AG10803 (cell line): ENCODE results near the gene LCN15.

Source experiments
- DNase-seq: peaks from one replicate; pipeline ENCODE4 v3.0.0; 2010; ENCODE audit warnings: low read depth
- H3K4me3 ChIP-seq: 2 replicates; pipeline ENCODE4 v1.5.1; 2011; ENCODE audit warnings: mild to moderate bottlenecking, low read length, control low read depth
- TF ChIP-seq, protein P1 (sequence below): conservative IDR thresholded peaks from 2 replicates; pipeline ENCODE4 v1.5.1; 2011; ENCODE audit warnings: mild to moderate bottlenecking, low read length, control low read depth, inconsistent platforms

Gene LCN15

DNA sequence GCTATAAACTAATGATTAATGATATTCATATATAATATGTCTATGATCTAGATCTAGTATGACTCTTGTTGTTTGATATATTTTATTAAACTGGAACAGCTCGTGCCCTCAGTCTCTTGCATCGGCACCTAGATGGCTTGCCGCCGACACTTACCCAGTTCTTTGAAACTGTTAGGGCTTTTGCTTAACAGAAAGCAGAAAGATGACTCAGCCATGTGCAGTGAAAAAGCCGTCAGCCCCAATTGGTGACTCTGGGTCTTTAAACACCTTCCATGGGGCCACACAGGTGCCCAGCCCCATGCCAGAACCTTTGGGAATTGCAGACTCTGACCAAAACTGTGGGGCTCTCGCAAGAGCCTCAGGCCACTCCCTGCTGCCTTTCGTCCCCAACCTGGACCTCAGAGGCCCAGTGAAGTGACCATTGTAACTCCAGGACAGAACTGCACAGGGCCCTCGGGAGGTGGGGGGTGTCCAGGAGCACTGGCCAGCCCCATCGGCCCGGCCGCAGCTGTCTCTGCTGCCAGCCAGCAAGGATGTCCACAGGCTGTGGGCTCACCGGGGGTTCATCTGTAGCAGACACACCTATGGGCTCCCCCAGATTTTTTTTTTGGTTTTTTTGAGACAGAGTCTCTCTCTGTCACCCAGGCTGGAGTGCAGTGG, 29.4 kb downstream of the LCN15 start:
- DNase-seq = no peak
- TF ChIP-seq, protein P1, sequence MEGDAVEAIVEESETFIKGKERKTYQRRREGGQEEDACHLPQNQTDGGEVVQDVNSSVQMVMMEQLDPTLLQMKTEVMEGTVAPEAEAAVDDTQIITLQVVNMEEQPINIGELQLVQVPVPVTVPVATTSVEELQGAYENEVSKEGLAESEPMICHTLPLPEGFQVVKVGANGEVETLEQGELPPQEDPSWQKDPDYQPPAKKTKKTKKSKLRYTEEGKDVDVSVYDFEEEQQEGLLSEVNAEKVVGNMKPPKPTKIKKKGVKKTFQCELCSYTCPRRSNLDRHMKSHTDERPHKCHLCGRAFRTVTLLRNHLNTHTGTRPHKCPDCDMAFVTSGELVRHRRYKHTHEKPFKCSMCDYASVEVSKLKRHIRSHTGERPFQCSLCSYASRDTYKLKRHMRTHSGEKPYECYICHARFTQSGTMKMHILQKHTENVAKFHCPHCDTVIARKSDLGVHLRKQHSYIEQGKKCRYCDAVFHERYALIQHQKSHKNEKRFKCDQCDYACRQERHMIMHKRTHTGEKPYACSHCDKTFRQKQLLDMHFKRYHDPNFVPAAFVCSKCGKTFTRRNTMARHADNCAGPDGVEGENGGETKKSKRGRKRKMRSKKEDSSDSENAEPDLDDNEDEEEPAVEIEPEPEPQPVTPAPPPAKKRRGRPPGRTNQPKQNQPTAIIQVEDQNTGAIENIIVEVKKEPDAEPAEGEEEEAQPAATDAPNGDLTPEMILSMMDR = no peak
- H3K4me3 ChIP-seq = no peak overlapping the region

DNA sequence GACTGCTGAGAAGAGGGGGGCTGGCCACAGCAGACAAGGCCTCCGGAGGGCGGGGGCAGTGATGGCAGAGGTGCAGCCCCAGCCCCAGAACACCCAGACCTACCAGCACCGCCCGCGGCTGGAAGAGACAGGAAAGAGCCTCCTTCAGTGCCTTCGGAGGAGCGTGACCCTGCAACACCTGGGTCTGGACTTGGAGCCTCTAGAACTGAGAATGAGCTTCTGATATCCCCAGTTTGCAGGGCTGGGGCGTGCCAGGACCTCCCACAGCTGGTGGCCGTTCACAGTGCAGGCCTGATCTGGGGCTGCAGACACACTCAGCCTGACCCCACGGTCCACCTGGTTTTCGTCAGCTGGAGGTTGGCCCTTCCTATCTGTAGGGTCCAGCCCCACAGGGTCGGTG, 30.7 kb downstream of the LCN15 start:
- no peak for DNase-seq
- TF ChIP-seq, protein P1 = no peak
- H3K4me3 ChIP-seq = no peak overlapping the region

DNA sequence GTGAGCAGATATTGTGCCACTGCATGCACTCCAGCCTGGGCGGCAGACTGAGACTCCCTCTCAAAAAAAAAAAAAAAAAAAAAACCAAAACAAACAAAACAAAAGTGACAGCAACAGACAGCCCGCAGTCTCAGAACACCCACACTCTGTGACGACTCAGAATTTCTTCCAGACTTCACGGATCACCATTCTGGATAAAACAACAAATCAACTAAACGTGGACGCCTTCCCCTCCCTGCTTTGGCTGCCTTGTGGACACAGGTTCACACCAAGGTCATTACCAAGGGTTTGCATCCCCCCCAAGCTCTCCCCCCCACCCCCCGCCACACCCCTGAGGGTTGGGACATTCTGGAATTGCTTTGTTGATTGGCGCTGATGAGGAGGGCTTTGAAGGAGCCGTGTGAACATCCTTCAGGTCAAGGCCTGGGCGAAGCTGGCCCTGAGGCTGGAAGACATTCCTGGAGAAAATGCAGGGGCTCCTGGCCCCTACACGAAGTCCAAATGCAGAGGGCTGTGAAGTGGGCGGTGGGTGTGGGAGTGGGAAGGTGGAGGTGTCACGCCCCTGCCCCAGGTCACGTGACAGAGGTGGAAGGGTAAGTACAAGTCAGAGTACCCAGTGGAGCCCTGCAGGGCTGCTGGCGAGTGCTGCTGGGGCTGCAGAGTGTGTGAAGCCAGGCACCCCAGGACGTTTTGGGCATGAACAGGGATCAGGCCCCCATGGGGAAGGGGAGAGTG, 31.7 kb downstream of the LCN15 start:
- no peak overlapping the region for H3K4me3 ChIP-seq
- TF ChIP-seq, protein P1 = no peak
- DNase-seq = no peak

DNA sequence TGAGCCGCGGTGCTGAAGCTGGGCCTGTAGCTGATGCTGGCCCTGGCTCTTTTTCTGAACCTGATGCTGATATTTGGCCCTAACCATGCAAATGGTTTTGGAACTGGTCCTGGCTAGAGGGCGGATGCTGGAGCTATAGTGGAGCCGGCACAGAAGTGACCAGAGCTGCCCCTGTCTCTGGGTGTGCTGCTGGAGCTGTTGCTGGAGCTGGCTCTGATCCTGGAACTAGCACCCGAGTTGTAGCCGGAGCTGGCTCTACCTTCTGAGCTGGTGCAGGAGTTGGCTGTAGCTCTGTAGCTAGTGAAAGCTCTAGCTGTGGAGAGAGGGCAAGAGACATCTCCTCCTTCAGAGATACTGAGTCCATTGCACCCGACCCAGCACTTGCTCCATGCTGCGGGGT, 34.4 kb downstream of the LCN15 start:
- no peak for DNase-seq
- TF ChIP-seq, protein P1 = no peak
- H3K4me3 ChIP-seq = no peak overlapping the region

DNA sequence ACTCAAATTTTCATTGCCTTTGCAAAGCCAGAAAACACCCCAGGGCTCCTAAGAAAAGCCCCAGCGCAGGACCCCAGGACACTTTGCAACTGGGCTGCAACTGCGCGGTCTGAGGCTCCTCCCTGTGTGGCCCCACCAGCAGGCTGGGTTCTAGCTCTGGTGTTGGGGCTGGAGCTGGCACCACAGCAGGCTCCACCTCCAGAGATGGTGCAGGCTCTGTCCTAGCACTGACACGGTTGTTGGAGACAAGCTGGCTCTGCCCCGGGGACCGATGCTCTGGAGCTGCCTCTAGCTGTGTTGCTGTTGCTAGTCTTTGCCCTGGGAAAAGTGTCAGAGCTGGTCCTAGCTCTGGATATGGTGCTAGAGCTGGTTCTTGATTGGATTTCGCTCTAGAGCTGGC, 35.2 kb downstream of the LCN15 start:
- TF ChIP-seq, protein P1 = no peak
- no peak for DNase-seq
- peak overlapping the region; percentile 96 for H3K4me3 ChIP-seq

DNA sequence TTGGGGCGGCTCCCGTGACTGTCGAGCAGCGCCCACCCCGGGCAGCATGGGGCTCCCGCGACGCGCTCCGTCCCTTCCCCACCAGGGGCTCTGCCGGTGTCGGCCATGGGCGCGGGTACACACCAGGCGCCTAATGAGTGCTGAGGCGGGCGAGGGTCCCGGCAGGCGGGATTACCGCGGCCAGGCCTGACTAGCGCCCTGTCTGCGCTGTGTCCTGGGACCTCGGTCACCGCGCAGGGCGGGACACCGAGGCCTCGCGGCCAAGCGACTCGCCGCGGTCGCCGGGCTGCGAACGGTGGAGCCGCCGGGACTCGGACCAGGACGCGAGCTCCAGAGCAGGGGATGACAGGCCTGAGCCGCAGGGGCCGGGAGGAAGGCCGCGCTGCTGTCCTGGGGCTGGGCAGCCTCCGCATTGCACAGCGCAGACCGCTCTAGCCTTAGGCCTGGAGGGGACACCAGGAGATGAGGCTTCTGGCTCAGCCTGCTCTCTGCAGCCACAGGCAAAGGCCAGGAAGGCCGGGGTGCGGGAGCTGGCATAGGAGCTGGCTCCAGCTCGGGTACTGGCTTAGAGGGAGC, 35.7 kb downstream of the LCN15 start:
- DNase-seq = peak; percentile 47
- TF ChIP-seq, protein P1 = 0 out of 2 replicates have a peak, but pooled peaks have one; percentile 2
- H3K4me3 ChIP-seq = peak overlapping the region; percentile 96
